ENCODE data around the gene CD1B.

DNA sequence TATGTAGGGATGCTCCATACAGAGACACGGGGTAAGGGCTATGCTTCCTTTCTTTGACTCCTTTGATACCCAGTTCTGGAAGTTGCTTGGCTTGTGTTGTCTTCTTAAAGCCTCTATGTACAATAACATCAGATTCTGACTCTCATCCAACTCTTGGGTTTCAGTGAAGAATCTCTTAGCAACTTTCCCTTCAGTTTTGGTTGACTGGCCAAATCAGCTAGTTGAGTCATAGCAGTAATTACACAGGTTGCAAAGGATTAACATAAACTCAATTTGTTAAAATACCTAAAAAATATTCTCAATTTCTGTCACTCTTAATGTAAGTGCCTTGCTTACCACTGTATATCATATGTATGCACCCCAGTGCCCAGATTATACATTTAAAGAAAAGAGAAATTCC, 31.6 kb upstream of the CD1B start:
- TF ChIP-seq, protein P1, sequence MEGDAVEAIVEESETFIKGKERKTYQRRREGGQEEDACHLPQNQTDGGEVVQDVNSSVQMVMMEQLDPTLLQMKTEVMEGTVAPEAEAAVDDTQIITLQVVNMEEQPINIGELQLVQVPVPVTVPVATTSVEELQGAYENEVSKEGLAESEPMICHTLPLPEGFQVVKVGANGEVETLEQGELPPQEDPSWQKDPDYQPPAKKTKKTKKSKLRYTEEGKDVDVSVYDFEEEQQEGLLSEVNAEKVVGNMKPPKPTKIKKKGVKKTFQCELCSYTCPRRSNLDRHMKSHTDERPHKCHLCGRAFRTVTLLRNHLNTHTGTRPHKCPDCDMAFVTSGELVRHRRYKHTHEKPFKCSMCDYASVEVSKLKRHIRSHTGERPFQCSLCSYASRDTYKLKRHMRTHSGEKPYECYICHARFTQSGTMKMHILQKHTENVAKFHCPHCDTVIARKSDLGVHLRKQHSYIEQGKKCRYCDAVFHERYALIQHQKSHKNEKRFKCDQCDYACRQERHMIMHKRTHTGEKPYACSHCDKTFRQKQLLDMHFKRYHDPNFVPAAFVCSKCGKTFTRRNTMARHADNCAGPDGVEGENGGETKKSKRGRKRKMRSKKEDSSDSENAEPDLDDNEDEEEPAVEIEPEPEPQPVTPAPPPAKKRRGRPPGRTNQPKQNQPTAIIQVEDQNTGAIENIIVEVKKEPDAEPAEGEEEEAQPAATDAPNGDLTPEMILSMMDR (IDR thresholded peaks at IDR 0.05; ENCODE audit: low read length): no peak
- TF ChIP-seq EZH2phosphoT487 (IDR thresholded peaks at IDR 0.05; ENCODE audit: low read length) (no peak), EZH2 (optimal IDR thresholded peaks at IDR 0.05; ENCODE audit: low read depth, low read length) (no peak)

Measured in MM.1S (cell line).